Measurements from ENCODE around the gene ADGRL3.

Gene ADGRL3

DNA sequence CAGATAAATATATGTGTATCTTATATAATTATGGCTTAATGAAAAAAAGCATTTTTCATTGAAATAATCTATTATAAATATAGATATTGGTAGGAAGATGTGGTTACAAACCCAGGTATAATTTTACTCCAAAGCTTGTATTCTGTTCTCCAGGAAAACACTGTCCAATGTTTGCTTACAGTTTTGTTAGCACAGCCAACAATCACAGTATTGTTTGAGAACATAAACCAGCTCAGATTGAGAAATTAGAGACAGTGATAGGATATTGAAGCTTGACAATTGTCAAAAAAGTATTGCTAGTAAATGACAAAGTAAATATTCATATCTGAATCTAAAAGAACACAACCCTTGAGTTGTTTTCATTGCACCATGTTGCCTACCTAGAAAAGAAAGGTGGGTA lies 228.8 kb downstream of the ADGRL3 start:
- Histone ChIP-seq H3K4me2 (no peak overlapping the region), H3K9ac (no peak overlapping the region), H3K36me3 (no peaks in the 10 kb centered on the region), H3K27ac (no peak overlapping the region), H3K4me1 (no peaks in the 10 kb centered on the region), H3K27me3 (no peaks in the 10 kb centered on the region), H3K9me3 (0 out of 2 replicates have a peak, but pooled peaks cover 9% of the 10 kb centered on the region), H4K20me1 (no peaks in the 10 kb centered on the region), H3K4me3 (no peak overlapping the region)
- TF ChIP-seq Cebpa-rat (IDR thresholded peaks at IDR 0.05) = no peak

DNA sequence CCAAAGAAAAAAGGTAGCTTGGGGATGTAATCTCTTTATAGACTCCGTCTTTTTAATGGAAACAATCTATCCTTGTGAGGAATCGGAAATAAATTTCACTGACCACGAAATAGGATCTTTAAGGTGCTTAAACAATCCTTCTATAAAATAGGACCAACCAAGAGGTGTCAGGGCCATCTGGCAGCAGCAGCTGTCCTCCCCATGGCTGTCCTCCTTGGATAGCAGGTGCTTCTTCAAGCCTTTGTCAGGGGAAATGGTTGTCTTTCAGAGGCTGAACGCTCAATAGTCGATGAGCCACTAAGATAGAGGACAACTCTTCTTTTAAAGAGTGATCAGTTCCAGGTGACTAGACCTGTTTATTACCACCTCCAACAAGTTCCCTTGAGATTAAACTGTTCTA lies 231.0 kb downstream of the ADGRL3 start:
- no peak for TF ChIP-seq Cebpa-rat (IDR thresholded peaks at IDR 0.05)
- no peak overlapping the region for H3K4me2 ChIP-seq

DNA sequence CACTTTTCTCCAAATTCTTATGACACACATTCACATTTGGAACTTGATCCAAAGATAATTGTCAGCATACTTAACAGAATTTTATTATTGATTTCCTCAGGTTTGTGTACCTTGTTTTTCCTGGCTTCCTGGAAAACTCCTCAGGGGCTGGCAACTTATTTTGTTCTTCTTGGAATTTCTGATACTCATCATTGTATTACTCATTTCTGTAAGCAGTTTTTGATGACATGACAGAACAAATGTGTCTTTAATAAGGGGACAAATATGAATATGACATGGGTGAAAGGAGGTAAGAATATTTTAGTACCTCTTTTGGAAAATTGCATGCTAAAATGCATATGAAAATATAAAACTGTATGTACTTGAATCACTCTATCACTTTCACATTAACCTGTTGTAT lies 237.8 kb downstream of the ADGRL3 start:
- Histone ChIP-seq H3K27ac (no peak overlapping the region), H3K9ac (no peak overlapping the region), H3K4me2 (no peak overlapping the region), H3K4me3 (no peak overlapping the region), H3K9me3 (no peaks in the 10 kb centered on the region), H3K4me1 (no peaks in the 10 kb centered on the region), H4K20me1 (no peaks in the 10 kb centered on the region), H3K36me3 (no peaks in the 10 kb centered on the region), H3K27me3 (no peaks in the 10 kb centered on the region)
- no peak for TF ChIP-seq Cebpa-rat (IDR thresholded peaks at IDR 0.05)

More for the DNA sequence above, 231.0 kb downstream of the ADGRL3 start:
- Histone ChIP-seq H3K27me3 (no peaks in the 10 kb centered on the region), H3K9ac (no peak overlapping the region), H3K36me3 (no peaks in the 10 kb centered on the region), H3K4me1 (no peaks in the 10 kb centered on the region), H3K27ac (no peak overlapping the region), H4K20me1 (no peaks in the 10 kb centered on the region), H3K4me3 (no peak overlapping the region), H3K9me3 (no peaks in the 10 kb centered on the region)

DNA sequence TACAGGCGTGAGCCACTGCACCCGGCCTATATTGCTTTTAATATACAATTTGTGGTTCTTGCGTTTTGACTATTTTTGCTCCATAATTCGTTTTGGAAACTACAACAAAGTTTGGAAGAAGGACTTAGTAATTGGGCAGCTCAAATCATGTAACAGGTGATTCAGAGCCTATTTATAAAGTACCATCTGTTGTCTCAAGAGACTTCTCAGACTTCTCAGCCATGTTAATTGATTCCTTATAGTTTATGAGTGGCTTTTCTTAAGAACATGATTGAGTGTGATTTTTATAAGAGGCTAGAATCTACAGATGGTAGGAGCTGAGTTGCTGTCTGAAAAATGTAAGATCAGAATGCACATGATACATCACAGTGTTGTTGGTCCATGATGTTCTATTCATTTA lies 240.2 kb downstream of the ADGRL3 start:
- Histone ChIP-seq H3K36me3 (no peaks in the 10 kb centered on the region), H4K20me1 (no peaks in the 10 kb centered on the region), H3K4me2 (no peak overlapping the region), H3K9ac (no peak overlapping the region), H3K27ac (no peak overlapping the region), H3K4me1 (no peaks in the 10 kb centered on the region), H3K9me3 (no peaks in the 10 kb centered on the region), H3K4me3 (no peak overlapping the region), H3K27me3 (no peaks in the 10 kb centered on the region)
- no peak for TF ChIP-seq Cebpa-rat (IDR thresholded peaks at IDR 0.05)

GRCh38 chr4:61442936-61443335 lies 242.8 kb downstream of the ADGRL3 start:
- Histone ChIP-seq H3K9me3 (no peaks in the 10 kb centered on the region), H3K4me3 (no peak overlapping the region), H3K27ac (no peak overlapping the region), H4K20me1 (no peaks in the 10 kb centered on the region), H3K27me3 (no peaks in the 10 kb centered on the region), H3K4me1 (no peaks in the 10 kb centered on the region), H3K36me3 (no peaks in the 10 kb centered on the region), H3K9ac (no peak overlapping the region), H3K4me2 (no peak overlapping the region)
- no peak for TF ChIP-seq Cebpa-rat (IDR thresholded peaks at IDR 0.05)

- H3K9me3 ChIP-seq = no peaks in the 10 kb centered on the region
- no peak for TF ChIP-seq Cebpa-rat (IDR thresholded peaks at IDR 0.05)
- no peak overlapping the region for H3K4me2 ChIP-seq
- no peak overlapping the region for H3K4me3 ChIP-seq
- no peaks in the 10 kb centered on the region for H3K27me3 ChIP-seq
- H3K9ac ChIP-seq = no peak overlapping the region
- no peaks in the 10 kb centered on the region for H3K4me1 ChIP-seq
- no peaks in the 10 kb centered on the region for H4K20me1 ChIP-seq
- H3K27ac ChIP-seq = no peak overlapping the region
- H3K36me3 ChIP-seq = no peaks in the 10 kb centered on the region
These were observed 243.8 kb downstream of the ADGRL3 start for GRCh38 chr4:61443813-61444510.

GRCh38 chr4:61445374-61446063 lies 245.4 kb downstream of the ADGRL3 start:
- TF ChIP-seq Cebpa-rat (IDR thresholded peaks at IDR 0.05) = no peak
- Histone ChIP-seq H3K4me3 (no peak overlapping the region), H3K4me2 (no peak overlapping the region), H3K4me1 (no peaks in the 10 kb centered on the region), H3K27ac (no peak overlapping the region), H4K20me1 (no peaks in the 10 kb centered on the region), H3K9ac (no peak overlapping the region), H3K36me3 (no peaks in the 10 kb centered on the region), H3K9me3 (no peaks in the 10 kb centered on the region), H3K27me3 (no peaks in the 10 kb centered on the region)

GRCh38 chr4:61446941-61447340 lies 246.8 kb downstream of the ADGRL3 start:
- Histone ChIP-seq H3K9me3 (no peaks in the 10 kb centered on the region), H4K20me1 (no peaks in the 10 kb centered on the region), H3K4me1 (no peaks in the 10 kb centered on the region), H3K4me2 (no peak overlapping the region), H3K36me3 (no peaks in the 10 kb centered on the region), H3K4me3 (no peak overlapping the region), H3K27me3 (no peaks in the 10 kb centered on the region), H3K27ac (no peak overlapping the region), H3K9ac (no peak overlapping the region)
- TF ChIP-seq Cebpa-rat (IDR thresholded peaks at IDR 0.05) = no peak

GRCh38 chr4:61447918-61448317 lies 247.8 kb downstream of the ADGRL3 start:
- no peak overlapping the region for H3K27ac ChIP-seq
- no peaks in the 10 kb centered on the region for H4K20me1 ChIP-seq
- H3K36me3 ChIP-seq = no peaks in the 10 kb centered on the region
- no peak overlapping the region for H3K4me3 ChIP-seq
- H3K27me3 ChIP-seq = no peaks in the 10 kb centered on the region
- H3K9me3 ChIP-seq = no peaks in the 10 kb centered on the region
- no peaks in the 10 kb centered on the region for H3K4me1 ChIP-seq
- no peak overlapping the region for H3K4me2 ChIP-seq
- H3K9ac ChIP-seq = no peak overlapping the region
- TF ChIP-seq Cebpa-rat (IDR thresholded peaks at IDR 0.05) = no peak

DNA sequence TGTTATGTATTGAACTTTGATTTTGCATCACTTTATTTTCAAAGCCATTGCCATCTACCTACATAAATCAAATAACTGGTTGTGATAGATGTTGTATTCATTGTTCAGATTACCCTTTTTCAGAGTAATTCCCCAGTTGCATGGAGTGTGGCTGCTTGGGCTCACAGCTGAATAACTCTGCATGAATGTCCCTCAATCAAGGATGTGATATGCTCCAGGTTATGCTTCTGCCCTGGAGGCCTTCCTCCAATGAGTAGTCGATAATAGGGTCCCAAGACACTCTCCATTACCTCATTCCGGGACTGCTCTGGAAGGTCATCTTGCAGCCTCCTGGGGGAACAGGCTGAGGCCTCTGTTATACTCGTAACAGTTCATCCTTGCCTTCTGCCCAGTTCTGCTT lies 251.8 kb downstream of the ADGRL3 start:
- H3K4me3 ChIP-seq = no peak overlapping the region
- H3K4me1 ChIP-seq = no peaks in the 10 kb centered on the region
- no peak for TF ChIP-seq Cebpa-rat (IDR thresholded peaks at IDR 0.05)
- H3K4me2 ChIP-seq = no peak overlapping the region
- H3K9ac ChIP-seq = no peak overlapping the region
- no peaks in the 10 kb centered on the region for H3K9me3 ChIP-seq
- no peaks in the 10 kb centered on the region for H3K36me3 ChIP-seq
- no peaks in the 10 kb centered on the region for H3K27me3 ChIP-seq
- H4K20me1 ChIP-seq = no peaks in the 10 kb centered on the region
- no peak overlapping the region for H3K27ac ChIP-seq

Measured in BLaER1 (cell line).